ENCODE results near the gene UNC5CL.
A peak's percentile ranks its signal among the peaks of the same experiment; 100 is the strongest.
"Not testable (repeated sequence)": the region's sequence is repeated elsewhere in the genome, so short reads cannot be mapped to it uniquely, and the experiment has no call there.

Gene UNC5CL

GRCh38 chr6:41040101-41040939 lies 1.3 kb upstream of the UNC5CL start:
- DNase-seq (ENCODE audit: low read depth, low spot score) = no peak

DNA sequence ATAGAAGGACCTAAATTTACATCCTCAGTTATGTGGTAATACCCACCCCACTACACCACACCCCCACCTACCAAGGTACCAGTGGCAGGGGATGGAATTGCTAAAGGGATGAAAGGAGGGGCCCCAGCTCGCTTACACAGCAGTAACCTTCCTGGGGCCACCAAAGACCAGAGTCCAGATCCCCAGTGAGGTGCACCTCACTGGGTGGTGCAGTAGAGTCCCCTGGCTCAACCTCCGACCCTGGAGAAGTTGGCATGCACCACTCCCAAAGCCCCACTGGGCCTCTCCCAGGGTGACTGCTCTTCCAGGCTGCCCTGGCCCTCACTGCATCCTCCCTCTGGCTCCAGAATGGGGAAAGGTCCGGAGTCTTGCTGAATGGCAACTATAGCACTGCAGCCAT lies 816 bp downstream of the UNC5CL start:
- no peak for DNase-seq (ENCODE audit: low read depth, low spot score)

DNA sequence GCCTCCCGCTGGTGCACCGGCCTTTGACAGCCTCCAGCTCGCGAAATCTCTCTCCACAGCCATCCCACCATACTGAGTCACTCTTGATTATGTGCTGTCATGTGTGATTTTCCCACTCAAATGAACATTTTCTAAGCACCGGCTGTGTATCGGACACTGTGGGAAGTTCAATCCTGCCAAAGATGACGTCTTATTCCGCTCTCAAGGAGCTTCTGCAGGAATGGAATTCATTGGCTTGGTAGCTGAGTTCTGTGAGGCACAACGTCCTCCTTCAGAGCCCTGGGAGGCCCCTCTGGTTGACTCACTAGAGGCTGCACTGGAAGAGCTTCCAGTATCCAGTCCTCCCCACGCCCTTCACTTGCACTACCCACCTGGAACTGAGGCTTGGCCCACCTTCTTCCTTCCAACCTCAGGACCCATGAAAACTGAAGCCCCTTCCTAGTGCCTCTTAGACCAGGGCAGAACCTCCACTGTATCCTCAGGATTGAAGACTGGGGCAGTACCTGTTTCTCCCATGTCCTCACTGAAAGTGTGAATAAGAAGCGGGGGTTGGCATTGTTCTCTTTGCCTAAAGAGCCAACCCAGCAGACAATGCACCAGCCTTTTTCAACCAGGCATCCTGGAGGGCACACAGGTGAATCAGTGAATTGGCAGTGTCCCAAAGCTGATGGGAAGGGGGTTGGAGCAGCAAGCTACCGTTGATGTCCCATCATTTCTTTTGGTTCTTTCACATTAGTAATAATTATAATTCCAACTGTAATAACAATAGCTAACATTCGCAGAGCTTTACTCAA lies 1.7 kb downstream of the UNC5CL start:
- DNase-seq (ENCODE audit: low read depth, low spot score) = no peak

DNA sequence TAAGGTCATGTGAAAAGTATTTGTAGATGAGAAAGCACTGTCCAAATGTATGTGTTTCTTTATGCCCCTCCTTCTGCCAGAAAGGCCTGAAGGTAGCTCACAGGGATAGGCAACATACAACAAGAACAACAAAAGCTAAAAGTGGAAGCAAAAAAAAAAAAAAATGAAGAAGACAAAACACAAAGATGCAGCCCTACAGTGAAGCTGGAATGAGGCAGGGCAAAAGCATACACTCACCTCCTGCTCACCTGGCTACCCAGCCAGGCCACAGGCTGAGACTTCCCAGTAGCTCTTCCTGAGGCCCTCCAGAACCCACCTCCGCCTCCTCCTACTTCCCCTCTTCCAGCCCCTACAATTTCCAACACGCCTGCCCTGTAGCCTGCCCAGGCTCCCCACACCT lies 2.4 kb downstream of the UNC5CL start:
- no peak for DNase-seq (ENCODE audit: low read depth, low spot score)

DNA sequence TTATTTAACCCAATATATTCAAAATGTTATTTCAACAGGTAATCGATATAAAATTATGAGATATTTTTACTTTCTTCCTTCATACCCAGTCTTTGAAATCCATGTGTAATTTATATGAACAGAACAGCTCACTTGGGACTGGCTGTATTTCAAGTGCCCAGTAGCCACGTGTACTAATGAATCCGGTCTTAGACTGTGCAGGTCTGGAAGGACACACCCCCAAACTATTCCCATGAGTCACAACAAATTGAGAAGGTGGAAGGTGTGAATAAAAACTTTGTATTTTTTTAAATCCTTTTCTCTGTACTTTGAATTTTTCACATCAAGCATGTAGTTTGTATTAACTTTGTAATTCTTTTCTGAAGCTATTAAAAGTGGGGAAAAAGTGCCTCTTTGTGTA lies 2.8 kb downstream of the UNC5CL start:
- no peak for DNase-seq (ENCODE audit: low read depth, low spot score)

GRCh38 chr6:41033776-41034175 lies 5.2 kb downstream of the UNC5CL start:
- no peak for DNase-seq (ENCODE audit: low read depth, low spot score)

DNA sequence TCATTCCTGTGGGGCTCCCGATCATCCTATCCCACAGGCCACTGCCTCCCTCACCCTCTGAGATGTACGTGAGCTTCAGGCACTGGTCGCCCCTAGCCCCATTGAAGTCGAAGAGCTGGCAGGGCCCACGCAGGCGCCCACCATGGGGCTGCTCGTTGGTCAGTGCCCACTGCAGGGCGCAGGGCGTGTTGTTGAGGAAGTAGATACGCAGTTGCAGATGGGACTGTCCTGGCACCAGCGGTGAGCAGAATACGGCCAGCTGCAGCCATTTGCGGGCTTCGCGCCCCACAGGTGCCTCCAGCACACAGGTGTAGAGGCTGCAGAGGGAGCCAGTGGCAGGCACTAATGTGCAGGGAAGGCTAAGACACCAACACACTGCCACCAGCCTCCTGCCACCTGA lies 6.2 kb downstream of the UNC5CL start:
- no peak for DNase-seq (ENCODE audit: low read depth, low spot score)

DNA sequence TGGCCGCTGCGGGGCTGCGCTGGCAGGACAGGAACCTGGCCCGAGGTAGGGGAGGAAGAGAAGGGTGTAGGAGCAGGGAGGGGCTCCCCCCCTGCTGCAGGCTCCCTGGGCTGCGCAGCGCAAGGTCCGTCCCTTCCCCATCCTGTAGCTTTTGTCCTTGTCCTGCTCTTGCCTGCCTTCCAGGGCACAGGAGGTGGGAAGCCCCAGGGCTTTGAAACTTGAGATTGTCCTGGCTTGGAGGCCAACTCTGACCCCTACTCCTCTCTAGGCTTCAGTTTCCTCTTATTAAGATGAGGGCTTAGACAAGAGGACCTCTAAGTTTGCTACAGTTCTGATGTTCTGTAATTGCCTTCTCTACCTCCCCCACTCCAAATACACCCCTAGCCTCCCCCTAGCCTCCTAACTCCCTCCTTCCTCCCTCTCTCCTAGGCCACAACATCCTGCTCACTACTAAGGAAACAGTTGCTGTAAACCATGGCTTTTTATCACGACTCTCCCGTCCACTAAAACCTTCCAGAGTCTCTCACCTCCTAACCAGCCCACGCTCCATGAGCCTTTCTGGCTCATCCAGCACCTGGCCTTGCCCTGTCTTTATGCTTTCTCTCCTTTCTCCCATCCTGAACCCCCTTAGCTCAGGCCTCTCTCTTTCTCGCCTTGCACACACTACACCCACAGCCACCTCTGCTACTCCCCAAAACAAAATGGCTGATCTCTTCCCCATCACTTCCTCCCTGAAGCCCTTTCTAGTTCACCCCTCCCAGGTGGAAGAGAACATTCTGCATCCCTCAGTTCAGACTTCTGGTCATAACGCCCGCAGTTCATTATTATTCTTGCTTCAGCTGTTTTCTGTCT lies 10.2 kb downstream of the UNC5CL start:
- no peak for DNase-seq (ENCODE audit: low read depth, low spot score)

- peak; percentile 21 for DNase-seq (ENCODE audit: low read depth, low spot score)
Observed at GRCh38 chr6:41027799-41028560, 11.0 kb downstream of the UNC5CL start.

- no peak for DNase-seq (ENCODE audit: low read depth, low spot score)
Observed at GRCh38 chr6:41027241-41027640, 11.8 kb downstream of the UNC5CL start.

DNA sequence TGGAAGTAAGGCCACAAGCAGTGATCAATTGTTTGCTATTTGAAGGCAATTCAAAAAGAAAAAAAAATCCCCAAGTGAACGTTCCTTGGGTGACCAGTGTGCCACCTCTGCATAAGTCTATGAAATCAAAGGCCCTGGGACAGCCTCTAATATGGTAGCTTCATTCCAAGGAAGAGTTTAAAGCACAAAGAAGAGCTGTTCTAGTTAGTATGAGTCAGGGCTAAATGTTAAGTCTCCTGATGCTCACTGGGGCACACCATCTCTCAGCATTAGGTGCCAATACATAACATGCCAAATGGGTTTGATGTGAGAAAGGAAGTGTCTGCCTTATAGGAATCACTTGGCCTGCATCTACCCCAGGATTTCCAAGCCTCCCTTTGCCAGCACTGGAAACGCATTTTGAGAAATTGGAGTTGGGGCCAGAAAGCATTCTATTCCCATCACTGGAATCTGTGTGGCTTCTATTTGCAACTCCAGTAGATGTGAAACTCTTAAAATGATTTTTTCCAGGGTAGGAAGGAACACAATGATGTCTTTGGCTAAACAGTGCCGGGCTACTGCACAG lies 13.0 kb downstream of the UNC5CL start:
- DNase-seq (ENCODE audit: low read depth, low spot score) = no peak

DNA sequence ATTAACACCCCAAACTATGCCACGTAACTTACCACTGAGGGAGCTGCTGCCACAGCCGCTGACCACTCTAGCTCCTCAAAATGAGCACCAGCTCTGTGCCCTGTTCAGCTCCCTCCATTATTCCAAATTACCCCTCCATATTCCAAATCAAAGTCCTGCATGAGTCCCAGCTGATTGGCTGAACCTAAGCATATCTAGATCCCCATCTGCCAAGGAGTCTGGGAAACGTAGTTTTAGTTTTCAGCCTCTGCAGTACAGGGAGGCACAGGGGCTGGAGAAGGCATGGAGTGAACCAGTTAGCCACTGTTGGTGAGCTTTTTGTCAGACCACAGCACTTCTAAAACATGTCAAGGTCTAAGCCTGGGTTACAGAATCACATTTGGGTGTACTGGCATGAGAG lies 15.9 kb downstream of the UNC5CL start:
- no peak for DNase-seq (ENCODE audit: low read depth, low spot score)

GRCh38 chr6:41022294-41022693 lies 16.7 kb downstream of the UNC5CL start:
- DNase-seq (ENCODE audit: low read depth, low spot score) = no peak

DNA sequence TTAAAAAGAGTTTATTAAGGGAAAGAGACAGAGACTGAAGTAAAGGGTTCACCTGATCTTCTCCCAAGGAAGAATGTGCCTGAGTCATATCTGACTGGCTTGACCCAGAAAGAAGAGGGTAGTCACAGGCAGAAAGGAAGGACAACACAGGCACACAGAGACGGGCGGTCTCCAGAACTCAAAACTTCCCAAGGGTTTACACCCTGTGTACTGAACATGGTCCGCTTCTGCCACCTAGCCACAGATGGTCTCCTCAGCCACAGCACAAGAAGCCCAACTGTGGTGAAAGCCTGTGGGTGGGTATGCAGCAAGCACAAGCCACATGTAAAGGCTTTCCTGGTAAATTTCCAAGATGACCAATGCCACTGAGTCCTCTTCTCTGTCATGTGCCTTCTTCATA lies 17.2 kb downstream of the UNC5CL start:
- DNase-seq (ENCODE audit: low read depth, low spot score) = no peak

DNA sequence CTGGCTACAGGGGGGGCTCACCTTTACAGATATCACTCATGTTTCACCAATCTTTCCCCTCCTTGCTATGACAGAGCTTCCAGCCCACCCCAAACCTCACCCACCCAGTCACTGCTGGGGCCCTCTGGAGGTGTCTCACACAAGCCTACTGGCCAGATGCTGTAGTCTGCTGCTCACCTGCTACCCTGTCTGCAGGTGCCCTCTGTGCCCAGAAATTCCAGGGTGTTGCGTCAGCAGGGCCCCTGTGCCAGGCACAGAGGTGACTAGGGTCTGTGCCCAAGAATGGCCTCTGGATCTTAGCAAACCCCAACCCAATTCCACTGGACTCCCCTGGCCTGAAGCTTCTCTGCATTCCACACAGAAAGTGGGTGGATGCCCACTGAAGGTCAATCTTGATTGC lies 21.4 kb downstream of the UNC5CL start:
- no peak for DNase-seq (ENCODE audit: low read depth, low spot score)

GRCh38 chr6:41015860-41016259 lies 23.2 kb downstream of the UNC5CL start:
- not testable (repeated sequence) for DNase-seq (ENCODE audit: low read depth, low spot score)

GRCh38 chr6:41014780-41015179 lies 24.2 kb downstream of the UNC5CL start:
- no peak for DNase-seq (ENCODE audit: low read depth, low spot score)

DNA sequence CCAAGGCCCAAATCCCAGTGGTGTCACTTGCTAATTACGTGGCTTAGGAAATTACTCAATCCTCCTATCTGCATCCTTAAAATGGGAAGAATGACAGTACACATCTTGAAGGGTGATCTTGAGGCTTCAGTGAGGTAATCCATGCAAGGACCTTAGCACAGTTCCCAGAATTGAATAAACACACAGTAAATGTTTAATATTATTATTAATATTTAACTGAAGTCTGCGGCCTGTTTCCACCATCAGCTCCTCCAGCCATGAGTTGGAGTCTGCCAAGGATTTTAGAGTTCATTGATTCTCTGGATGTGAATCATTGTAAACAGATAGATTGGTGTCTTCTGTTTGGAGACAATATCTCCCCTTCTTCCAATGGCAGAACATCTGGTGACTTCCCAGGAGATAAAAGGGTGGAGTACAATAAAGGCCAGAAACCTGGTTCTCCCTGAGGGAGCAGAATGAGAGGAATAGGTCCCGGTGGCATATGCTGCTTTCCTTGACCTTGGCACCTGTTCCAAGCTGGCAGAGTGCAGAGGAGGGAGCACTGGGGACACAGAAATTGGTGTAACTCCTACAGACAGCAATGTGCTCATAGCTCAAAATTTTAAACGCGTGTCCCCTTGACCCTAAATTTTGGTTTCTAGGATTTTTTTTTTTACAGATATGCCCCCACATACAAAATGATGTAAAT lies 25.4 kb downstream of the UNC5CL start:
- no peak for DNase-seq (ENCODE audit: low read depth, low spot score)

- no peak for DNase-seq (ENCODE audit: low read depth, low spot score)
Observed at GRCh38 chr6:41011673-41012072, 27.3 kb downstream of the UNC5CL start.

GRCh38 chr6:41009669-41010068 lies 29.4 kb downstream of the UNC5CL start:
- DNase-seq (ENCODE audit: low read depth, low spot score) = no peak
